HG02938 (cell line): ENCODE data around the gene ELP4.

Source experiments
- ATAC-seq: cut with Tn5 transposase; IDR thresholded peaks from one replicate; pipeline ENCODE4 v1.9.1; 2021; ENCODE audit warnings: mild to moderate bottlenecking, moderate library complexity; ENCODE audit not compliant: unreplicated experiment

ELP4 gene

GRCh38 chr11:31798057-31798553 is 288.5 kb downstream of the ELP4 start:
- ATAC-seq = no peak

- ATAC-seq = peak; percentile 45
Measured at GRCh38 chr11:31798554-31799434, 289.2 kb downstream of the ELP4 start.

DNA sequence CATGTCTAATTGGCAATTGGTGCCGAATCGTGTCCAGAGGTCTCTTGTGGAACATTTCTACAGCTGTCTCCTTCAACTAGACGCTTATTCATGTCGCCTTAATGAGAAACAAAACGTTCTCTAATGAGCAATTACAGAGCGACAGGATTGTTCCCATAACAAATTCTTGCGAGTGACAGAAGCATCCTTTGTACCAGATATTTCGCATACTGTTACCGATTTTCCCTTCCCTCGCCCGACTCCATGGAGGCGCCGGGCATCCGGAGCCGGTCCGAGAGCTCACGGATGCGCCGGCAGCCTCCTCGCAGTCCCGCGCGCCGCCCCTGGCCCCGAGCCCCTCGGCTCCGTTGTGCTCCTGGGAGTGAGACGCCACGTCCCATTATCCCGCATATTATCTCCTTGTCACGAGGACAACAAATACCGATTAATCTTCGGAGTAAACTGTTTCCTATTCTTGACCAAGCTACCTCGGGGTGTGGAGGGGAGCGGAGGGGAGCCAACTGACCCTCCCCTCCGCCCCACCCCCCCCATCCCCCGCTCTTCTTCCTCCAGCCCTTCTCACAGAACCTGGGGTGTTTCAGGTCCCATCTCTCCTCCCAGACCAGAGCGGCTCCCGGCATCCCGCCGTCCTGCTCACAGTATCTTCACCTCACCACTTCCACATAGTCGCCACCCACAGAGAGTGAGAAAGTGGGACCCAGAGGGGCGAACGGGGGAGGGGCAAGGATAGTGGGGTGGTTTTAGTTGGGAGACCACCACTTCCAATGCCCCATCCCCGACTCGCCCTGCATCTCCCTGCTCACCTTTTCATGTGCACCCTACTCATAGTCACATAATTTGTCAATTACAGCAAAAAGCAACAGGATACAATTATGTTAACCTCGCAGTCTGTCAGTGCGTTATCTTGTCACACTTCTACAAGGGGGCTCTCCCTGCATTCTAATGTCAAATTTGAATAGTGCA is 290.1 kb downstream of the ELP4 start:
- ATAC-seq = no peak

DNA sequence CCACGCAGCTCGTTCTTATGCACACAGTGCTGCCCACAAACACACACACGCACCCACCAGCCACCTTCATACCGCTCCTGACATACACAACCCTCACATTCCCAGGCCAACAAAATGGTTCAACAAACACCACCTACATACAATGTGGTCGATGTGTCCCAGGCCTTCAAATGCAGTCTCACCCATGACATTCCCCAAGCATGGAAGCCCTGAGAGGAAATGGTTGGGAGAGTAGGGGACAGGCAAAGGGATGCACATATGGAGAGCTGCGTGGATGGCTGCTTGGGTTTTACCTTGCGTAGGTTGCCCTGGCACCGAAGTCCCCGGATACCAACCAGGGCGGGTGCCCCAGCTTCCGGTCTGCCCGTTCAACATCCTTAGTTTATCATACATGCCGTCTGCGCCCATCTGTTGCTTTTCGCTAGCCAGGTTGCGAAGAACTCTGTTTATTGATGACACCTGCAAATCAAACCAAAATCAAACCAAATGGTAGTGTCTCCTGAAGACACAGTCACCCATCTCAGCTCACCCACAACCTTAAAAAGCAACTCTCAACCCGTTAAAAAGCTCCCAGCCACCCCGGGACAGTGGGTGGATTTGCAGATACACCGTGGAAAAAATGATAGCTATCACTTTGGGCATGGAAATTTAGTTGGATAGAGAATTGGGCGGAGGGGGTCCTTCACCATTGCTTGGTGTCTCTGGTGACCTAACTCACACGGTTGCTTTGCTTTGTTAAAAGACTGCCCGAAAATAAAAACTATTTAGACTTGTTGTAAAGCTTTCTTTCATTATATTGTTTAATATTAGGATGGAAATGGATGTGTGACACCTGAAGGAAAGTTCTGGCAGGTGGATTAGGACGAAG is 291.1 kb downstream of the ELP4 start:
- no peak for ATAC-seq

- ATAC-seq = no peak
Measured at GRCh38 chr11:31801298-31801702, 291.7 kb downstream of the ELP4 start.

- ATAC-seq = no peak
Measured at GRCh38 chr11:31802000-31802551, 292.5 kb downstream of the ELP4 start.

- ATAC-seq = no peak
Measured at GRCh38 chr11:31802609-31802989, 293.0 kb downstream of the ELP4 start.

- no peak for ATAC-seq
Measured at GRCh38 chr11:31802990-31803812, 293.6 kb downstream of the ELP4 start.

DNA sequence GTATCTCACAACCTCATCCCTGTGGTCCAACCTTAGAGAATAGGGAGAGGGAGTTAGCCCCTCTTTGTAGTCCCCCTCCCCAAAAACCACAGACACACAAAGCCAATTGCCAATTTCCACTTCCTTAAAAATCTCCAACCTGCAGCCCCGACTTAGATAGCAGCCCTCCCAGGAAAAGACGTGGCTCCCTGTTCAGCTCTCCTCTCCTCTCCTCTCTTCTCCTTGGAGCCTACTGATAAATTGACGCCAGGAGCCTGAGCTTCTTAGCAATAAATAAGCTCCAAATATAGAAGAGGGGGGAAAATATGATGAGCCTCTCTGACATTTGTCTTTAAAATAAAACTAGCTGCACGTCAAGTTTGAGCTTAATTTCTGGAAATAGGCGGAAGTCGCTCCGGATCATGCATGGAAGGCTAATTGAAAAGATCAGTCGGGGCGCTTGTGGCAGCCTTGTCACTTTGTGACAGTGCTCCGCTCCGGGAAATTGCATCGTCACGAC is 294.3 kb downstream of the ELP4 start:
- ATAC-seq = no peak

DNA sequence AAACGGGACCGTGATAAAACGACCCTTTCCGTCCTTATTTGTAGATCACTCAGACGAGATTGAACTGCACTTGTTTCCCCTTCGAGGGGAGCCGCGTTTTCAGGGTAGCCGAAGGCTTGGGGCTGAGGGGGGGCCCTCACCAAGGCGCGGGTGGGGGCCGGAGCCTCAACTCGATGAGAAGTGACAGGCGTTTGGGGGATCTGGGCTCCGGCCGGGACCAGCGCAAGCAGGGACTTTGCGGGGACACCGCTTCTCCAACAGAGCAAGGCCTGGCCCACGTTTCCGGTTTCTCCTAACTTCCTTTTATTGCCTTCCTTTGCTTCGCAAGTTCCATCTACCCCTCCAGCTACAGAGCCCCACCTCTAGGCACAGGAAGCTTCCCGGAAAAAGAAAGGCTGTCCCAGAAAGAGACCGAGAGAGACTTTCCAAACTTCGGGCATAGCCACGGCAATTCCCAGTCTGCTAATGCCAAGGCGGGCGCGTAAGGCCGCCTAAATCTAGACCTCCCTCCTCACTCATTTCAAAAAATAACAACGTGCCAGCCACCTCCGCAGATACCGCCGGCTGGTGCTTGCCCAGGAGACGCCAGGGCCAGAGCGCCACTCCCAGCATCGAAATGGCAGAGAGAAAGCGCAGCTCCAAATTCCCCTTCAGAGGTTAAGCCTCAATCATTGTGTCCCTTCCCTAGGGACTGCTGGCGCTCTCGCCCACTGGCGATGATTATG is 294.9 kb downstream of the ELP4 start:
- no peak for ATAC-seq

DNA sequence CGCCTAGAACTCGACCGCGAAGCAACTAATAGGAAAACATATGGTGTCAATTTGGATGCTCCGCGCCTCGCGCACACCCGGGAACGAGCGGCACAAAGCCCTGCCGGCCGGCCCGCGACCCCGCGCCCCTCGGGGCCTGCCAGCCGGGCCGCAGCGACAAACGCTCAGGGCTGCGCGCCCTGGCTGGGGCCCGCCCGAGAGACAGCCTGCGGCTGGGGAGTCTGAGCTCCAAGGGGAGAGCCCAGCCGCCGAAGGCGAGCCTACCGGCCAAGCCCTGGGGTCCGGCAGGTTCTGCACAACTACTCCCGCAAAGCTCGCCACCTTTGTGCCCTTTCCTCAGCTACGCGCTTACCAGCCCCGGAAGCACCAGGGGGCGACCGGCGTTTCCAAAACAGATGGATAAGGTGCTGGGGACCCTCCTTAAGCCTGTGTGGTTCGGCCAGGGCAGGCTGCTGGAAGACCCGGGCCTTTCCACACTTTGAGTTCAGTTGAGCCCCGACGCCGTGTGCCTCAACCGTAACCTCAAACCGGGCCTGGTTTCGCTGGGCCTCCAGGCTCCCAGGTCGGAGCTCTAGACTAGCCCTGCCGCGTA is 295.6 kb downstream of the ELP4 start:
- no peak for ATAC-seq

DNA sequence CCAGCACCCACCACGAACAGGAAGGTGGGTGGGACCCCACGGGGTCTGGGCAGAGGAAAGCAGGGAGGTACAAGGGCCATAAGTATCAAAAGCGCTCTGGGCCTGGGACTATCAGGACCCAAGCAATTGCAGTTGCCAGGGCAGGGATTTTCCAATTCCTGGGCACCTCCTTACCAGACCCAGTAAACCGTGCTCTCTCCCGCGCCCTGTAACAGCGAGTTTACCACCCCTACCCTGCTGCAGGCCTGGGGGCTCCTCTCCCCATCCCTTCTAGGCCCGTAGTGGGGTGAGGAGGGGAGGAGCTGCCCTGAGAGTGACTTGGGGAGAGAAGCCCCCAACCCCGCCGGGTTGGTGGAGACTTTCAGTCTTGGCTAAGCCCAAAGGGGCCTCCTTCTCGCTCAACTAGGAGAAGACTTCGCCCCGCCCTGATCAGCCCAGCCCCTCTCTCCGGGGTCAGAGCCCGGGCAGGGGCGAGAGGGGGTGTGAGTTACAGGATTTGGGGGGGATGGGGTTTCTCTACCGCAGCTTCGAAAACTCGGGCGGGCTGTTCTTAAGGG is 296.1 kb downstream of the ELP4 start:
- no peak for ATAC-seq

DNA sequence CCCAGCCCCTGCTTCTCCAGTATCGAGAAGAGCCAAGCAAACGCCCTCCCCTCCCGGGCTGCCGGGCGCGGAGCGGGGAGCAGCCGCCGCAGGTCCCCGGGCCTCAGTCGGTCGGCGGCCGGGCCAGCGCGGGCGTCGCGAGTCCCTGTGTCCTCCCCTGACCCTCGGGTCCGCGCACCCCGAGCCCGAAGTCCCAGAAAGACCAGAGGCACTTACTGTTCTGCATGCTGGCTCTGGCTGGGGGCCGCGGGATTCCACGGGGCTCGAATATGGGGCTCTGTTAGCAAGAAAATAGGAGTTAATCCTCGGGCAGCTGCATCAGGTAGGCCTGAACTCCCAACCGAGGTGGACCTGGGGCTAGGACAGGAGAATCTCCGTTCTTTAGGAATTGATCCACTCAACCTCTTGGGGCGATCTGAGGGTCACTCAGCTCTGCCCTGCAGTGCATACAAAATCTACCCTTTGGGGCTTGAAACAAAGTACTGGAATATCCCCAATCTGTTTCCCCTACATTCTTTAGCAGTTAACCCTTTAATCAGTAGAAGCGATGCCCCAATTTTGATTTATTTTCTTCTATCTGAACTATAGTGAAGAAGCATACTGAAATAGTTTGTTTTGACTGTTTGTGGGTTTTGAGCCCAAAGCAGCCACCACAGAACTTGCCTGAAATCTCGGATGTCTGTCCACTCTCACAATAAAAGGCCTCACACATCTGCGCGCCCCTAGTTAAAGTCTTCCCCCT is 296.8 kb downstream of the ELP4 start:
- ATAC-seq = no peak

GRCh38 chr11:31806928-31807798 is 297.6 kb downstream of the ELP4 start:
- no peak for ATAC-seq

- ATAC-seq = no peak
Measured at GRCh38 chr11:31807799-31808667, 298.5 kb downstream of the ELP4 start.
